ENCODE data around the gene POU3F3.

POU3F3 gene

GRCh38 chr2:104853534-104854497 is at the start of gene POU3F3:
Gene POU3F3, plus strand, starts transcription at chr2:104854115. Its CDS starts 1,396 bp downstream, at chr2:104855511.
- DNase-seq = peak; percentile 69

- DNase-seq = no peak
Observed at GRCh38 chr2:104804148-104804890, 49.6 kb upstream of the POU3F3 start.

DNA sequence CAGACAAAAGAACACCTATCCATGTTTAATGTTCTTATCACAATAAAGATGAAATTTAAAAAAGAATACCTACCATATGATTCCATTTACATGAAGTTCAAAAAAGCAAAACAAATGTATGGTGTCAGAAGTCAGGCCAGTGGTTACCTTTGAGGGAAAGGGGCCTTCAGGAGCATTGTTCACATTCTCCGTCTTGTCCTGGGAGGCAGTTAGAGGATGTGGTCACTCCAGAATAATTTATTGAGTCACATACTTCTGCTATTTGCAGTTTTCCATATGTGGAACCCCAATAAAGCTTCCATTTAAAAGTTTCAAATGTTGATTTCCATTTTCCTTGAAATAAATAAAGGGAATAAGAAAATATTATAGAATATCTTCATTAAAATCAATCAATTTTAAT is 41.6 kb upstream of the POU3F3 start:
- no peak for DNase-seq

DNA sequence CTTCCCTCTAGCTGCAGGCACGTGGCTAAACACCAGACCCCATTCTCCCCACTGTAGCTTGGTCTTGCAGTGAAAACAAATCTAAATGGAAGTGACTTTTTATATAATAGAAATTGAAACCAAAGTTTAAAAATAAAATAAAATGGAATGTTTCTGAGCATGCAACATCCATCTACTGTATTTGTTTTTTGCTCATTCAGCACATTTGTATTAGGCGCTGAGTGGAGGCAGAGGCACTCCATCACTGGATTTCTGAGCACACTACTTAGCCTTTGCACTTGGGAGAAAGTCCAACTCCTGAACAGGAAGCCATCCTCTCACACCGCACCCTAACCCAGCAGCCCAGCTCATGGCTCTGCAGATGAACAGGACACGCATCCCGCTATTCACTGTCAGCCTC is 37.8 kb upstream of the POU3F3 start:
- no peak for DNase-seq

GRCh38 chr2:104818264-104818663 is 35.7 kb upstream of the POU3F3 start:
- DNase-seq = no peak

- no peak for DNase-seq
Observed at GRCh38 chr2:104820126-104820525, 33.8 kb upstream of the POU3F3 start.

DNA sequence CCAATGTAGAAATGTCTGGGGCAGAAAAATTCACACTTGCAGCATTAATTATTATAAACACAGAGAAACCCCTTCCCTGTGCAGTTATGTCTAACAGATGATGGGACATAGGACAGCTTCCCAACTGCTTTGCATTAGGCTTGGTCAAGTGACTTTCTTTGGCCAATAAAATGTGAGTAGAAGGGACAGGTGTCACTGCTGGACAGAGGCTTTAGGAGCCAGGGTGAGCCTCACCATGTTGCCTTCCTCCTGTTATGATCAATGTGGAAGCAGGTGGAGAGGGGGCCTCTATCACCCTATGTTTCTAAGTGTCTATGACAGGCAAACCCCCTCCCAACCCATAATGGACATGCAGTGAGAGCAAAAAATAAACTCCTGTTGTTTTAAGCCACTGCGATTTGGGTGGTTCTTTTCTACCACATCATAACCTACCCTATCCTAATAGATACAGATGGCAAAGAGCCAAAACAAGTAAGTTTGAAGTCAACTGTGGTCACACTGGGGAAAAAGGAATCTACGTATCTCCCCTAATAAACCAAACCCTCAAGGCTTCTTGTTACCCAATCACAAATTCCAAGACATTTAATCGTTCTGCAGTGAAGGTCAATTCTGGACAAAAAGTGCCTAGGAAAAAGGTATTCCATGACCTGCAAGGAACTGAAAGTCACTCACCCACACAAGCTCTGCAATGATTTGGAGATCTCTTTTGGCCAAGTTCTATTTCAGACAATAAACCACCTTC is 28.6 kb upstream of the POU3F3 start:
- DNase-seq = no peak

GRCh38 chr2:104826016-104826415 is 27.9 kb upstream of the POU3F3 start:
- DNase-seq = no peak

GRCh38 chr2:104831742-104832141 is 22.2 kb upstream of the POU3F3 start:
- no peak for DNase-seq

DNA sequence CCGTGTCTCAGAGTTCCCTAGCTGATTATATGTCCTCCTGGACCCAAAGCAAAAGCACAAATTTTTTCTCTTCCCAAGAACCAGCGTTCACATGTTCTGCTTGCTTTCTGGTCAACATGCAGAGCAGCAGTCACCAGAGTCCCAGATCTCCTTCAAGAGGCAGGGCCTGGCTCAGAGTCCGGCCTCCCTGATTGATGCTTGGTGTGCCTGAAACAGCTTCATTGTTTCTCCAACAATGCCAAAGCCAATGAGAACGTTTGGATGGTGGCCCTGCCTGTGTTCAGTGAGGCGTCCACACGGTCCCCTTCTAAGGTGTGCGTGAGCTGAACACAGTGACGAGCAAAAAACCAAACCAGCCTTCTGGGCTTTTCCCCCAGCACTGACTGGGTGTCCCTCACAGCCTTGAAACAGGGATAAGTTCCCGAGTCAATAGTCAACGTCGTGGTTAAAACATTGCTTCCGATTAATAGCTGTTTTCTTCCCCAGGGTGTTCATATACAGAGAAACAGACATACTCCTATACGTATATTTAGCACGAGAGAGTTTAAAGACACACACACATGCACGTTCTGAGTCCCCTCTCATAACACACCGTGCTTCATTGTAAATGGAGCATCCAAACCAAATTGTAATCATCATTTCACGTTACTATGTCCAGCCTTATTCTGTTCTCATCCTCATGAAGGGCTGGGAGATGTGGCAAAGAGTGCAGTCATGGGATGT is 19.3 kb upstream of the POU3F3 start:
- DNase-seq = no peak

GRCh38 chr2:104836265-104836664 is 17.6 kb upstream of the POU3F3 start:
- no peak for DNase-seq

- DNase-seq = no peak
Observed at GRCh38 chr2:104836841-104837240, 17.1 kb upstream of the POU3F3 start.

DNA sequence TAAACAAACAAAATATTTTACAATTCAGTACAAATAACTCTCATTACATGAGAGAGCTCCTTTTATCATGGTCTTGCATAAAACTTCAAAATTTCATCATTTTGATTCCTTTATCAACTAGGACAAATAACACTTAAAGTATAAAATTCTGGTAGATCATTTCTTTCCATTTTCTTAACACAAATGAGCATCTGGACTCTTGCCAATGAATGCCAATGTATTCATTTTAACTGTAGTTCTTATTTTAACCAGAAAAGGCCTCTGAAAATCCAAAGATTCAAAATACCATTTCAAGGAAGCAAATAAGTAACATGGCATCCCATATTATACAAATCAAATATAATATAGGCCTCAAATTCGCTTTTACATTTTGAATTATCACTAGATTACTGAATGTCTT is 13.8 kb upstream of the POU3F3 start:
- no peak for DNase-seq

DNA sequence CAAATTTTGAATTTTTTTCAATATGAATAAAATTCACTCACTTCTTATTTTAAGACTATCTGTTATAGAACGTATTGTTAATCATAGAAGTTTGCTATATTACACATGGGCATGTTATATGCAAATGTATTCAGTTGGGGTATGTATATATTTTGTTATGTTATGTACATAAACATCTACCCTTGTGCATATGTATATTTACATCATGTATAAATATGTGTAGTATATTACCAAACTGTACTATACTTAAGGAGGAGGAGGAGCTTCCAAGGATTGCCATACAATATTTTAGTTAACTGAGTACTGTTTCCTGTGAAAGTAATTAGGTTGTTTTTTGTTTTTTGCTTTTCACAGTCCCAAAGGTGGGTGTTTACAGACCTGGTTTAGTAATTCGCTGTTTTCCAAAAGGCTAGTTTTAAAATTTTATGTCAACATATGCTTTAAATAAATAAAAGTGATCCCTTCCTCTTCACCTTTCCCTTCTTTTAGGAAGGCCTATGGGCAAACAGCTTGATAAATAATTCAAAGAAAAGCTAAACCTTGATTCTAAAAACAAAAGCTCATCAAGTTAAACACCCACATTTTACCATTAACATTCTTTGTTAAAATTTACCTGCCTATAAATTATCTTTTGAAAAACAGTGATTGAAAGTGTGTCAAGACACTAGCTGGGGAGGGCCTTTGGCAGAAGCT is 12.9 kb upstream of the POU3F3 start:
- no peak for DNase-seq

GRCh38 chr2:104841744-104842143 is 12.2 kb upstream of the POU3F3 start:
- no peak for DNase-seq

DNA sequence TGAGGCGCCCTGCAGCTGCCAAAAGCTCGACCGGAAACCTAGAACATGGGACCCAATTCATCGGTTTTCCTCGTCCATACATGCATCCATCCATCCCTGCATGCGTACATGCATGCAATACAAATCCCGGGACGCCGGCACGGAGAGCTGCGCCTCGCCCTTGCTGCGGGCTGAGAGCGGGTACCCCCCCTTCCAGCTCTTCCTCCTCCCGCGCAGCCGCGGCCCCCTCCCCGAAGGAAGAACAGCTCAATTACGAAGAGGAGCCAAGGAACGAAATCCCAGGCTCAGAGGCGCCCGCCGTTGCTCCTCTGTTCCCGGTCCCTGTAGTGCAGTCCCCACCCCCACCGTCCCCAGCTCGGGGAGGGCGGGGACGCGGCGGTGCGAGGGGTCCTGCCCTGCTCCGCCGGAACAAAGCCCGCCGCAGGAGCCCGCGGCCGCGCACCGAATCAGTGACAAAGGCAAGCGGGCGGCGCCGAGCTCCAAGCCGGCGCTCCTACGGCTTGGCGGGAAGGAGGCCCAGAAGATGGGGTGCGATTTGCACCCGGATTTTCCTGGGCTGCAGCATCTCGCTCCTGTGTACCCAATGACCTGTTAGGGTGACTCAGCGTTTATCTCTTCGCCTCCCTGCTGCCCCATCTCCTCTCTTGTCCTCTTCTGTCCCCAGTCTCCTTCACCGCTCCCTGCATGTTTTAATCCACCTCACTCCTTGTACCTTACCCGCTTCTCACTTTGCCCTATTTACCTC is 8.9 kb upstream of the POU3F3 start:
- DNase-seq = no peak

DNA sequence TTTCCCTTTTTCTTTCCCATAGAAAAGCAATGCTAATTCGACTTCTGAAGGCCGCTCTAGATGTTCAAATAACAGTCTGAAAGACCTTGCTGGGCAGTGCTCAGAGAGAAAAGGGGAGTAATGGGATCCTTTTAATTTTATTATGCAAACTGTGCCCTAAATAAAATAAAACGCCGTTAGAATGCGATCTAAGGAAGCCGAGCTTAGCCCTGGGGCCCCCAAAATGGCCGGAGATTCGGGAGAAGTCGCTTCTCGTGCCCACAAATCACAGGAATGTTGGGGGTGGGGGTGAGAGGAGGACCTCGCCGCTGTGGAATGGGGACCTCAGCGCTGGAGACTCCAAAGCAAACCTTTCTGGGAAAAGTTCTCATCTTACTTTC is 8.4 kb upstream of the POU3F3 start:
- no peak for DNase-seq

DNA sequence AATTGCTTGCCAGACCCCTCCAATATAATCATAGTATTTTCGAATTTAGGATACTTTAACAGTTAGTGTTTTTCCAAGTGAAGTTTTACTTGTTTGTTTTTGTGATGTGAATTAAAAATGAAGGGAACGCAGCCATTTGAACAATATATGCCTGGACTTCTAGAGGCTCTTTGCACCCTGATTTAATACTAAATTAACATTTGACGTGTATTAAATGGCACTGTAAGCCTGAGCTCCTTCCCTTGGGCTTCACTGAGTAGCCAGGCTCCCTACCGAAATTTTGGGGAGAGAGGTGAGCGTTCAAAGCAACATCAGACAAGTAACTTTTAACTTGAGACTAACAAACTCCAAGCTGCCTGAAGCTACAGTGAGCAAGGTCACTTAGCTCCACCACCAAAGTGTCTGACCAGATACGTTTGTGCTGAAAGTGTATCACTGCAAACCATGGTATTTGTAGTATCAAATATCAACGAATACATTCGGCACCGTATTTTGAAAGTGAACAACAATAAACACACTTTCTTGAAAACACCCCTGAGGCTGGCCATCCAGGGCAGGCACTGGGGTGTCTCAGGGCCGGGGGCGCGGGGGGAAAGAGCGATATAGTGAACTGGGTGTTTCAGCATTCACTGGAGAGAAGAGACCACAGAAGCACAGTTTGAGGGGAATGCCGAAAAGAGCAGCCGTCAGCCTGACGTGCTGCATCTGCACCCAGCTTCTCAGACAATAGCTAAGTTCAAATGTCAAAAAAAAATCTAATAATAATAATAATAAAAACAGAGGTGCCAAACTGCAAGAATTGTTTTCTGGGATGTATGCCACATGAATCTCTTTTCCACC is 7.7 kb upstream of the POU3F3 start:
- no peak for DNase-seq

DNA sequence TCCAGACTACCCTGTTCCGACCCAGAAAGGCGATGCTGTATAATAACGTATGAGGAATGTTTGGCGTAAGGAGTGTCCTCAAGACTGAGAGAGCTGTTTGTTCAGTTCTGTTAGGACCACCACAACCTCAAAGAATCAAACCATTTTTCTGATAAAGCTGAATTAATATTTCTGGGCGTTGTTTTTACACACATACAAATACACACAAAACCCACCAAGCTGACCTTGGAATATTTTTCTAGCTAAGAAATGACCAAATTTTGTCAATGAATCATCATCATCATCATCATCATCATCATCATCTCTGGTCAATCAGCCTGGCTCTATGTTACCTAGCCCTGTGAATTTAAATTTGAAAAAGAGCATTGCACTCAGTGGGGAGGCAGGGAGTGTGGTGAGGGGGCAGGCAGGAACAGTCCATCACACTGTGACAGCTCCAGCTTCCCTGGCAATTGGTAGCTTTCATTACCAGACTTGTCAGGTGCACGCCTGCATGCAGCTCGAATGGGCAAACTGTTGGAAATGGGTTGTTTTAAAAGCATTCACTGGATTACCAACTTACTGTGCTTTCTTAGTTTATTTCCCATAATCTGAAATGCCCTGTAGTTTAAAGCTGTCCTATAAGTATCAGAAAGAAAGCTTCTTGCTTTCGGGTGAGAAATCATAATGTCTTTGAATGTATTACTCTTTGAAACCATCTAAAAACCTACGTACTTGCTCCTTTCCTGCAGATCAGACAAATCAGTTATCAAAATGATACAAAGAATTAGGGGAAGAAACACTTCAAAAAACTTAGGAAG is 6.9 kb upstream of the POU3F3 start:
- DNase-seq = no peak
